ENCODE results near the gene CACNG8.
A peak's percentile ranks its signal among the peaks of the same experiment; 100 is the strongest.

The CACNG8 gene

GRCh38 chr19:53961523-53962356 is 997 bp upstream of the CACNG8 start:
- no peak overlapping the region for H3K27ac ChIP-seq (ENCODE audit: low read length)
- peaks cover 14% of the 10 kb centered on the region; the same call in 1 of the 2 replicates for H3K4me1 ChIP-seq (ENCODE audit: insufficient read depth, low read length)
- peak overlapping the region; percentile 53; the same call in 1 of the 2 replicates for H3K9ac ChIP-seq (ENCODE audit: low read depth, low read length)
- H3K36me3 ChIP-seq (ENCODE audit: insufficient read depth, low read depth, low read length), result peaks cover 19% of the 10 kb centered on the region; the same call in 1 of the 2 replicates
- no peaks in the 10 kb centered on the region for H3K9me3 ChIP-seq (ENCODE audit: insufficient read depth, low read depth, low read length)
- H3K4me3 ChIP-seq (ENCODE audit: low read length), result peak overlapping the region; percentile 84
- H3K27me3 ChIP-seq (ENCODE audit: insufficient read depth, low read length), result peaks cover 78% of the 10 kb centered on the region

DNA sequence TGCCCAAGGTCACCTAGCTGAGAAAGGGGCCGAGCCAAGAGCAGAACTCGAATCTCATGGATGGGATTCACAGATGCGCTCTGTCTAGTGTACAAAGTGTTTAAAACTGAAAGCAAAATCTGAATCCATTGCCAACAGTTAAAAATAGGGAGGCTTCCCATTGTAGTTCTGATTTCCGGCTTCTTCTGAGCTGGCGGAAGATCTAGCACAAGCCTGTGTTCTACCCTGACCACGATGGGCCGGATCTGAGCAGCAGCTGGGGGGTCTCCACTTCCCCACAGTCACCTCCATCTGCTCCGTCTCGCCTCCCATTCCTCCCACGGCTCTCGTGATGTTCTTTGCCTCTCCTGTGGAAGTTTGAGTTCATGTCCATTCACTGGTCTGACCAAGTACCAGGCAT is 2.4 kb downstream of the CACNG8 start:
- H3K27ac ChIP-seq (ENCODE audit: low read length), result no peak overlapping the region
- H3K9ac ChIP-seq (ENCODE audit: low read depth, low read length), result no peak overlapping the region

DNA sequence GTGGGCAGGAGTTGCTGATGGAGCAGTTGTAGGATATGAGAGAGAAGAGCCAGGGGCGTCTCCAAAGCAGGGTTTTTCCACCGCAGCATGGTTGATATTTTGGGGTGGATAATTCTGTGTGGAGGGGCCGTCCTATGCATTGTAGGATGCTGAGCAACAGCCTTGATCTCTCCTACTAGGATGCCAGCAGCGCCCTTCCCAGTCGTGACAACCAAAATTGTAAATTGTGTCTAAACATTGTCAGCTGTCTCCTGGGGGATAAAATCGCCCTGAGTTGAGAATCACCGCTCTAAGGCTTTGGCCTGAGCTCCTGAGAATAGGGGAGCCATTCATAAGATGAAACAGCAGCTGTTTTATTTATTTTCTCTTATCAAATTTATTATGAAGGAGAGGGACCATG is 4.2 kb downstream of the CACNG8 start:
- Histone ChIP-seq H3K36me3 (ENCODE audit: insufficient read depth, low read depth, low read length) (peaks cover 28% of the 10 kb centered on the region; the same call in 1 of the 2 replicates), H3K4me3 (ENCODE audit: low read length) (no peak overlapping the region), H3K9ac (ENCODE audit: low read depth, low read length) (no peak overlapping the region), H3K27me3 (ENCODE audit: insufficient read depth, low read length) (peaks cover 33% of the 10 kb centered on the region), H3K9me3 (ENCODE audit: insufficient read depth, low read depth, low read length) (no peaks in the 10 kb centered on the region), H3K4me1 (ENCODE audit: insufficient read depth, low read length) (no peaks in the 10 kb centered on the region), H3K27ac (ENCODE audit: low read length) (no peak overlapping the region)

More for the DNA sequence above, 2.4 kb downstream of the CACNG8 start:
- no peaks in the 10 kb centered on the region for H3K9me3 ChIP-seq (ENCODE audit: insufficient read depth, low read depth, low read length)
- peaks cover 1% of the 10 kb centered on the region; the same call in 1 of the 2 replicates for H3K4me1 ChIP-seq (ENCODE audit: insufficient read depth, low read length)
- H3K36me3 ChIP-seq (ENCODE audit: insufficient read depth, low read depth, low read length), result peaks cover 28% of the 10 kb centered on the region; the same call in 1 of the 2 replicates
- H3K4me3 ChIP-seq (ENCODE audit: low read length), result no peak overlapping the region
- H3K27me3 ChIP-seq (ENCODE audit: insufficient read depth, low read length), result peaks cover 52% of the 10 kb centered on the region

GRCh38 chr19:53969366-53969765 is 6.6 kb downstream of the CACNG8 start:
- Histone ChIP-seq H3K9me3 (ENCODE audit: insufficient read depth, low read depth, low read length) (no peaks in the 10 kb centered on the region), H3K36me3 (ENCODE audit: insufficient read depth, low read depth, low read length) (peaks cover 35% of the 10 kb centered on the region; the same call in 1 of the 2 replicates), H3K27ac (ENCODE audit: low read length) (no peak overlapping the region), H3K9ac (ENCODE audit: low read depth, low read length) (no peak overlapping the region), H3K4me1 (ENCODE audit: insufficient read depth, low read length) (no peaks in the 10 kb centered on the region), H3K27me3 (ENCODE audit: insufficient read depth, low read length) (peaks cover 12% of the 10 kb centered on the region), H3K4me3 (ENCODE audit: low read length) (no peak overlapping the region)

DNA sequence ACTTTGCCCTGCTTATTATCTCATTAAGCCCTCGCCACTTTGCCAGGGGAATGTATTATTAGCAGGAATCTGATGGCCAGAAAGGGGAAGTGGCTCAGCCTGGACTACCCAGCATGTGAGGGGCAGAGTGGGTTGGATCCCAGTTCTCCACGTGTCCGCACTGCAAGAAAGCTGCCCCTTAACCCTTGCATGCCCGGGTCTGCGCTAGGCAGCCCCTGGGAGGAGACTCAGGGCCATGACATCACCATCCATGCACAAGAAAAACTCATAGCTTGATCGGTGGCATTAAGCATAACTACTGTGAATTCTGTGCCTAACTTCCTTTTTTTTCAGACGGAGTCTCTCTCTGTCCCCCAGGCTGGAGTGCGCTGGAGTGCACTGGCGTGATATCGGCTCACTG is 8.9 kb downstream of the CACNG8 start:
- Histone ChIP-seq H3K27ac (ENCODE audit: low read length) (no peak overlapping the region), H3K4me1 (ENCODE audit: insufficient read depth, low read length) (no peaks in the 10 kb centered on the region), H3K9ac (ENCODE audit: low read depth, low read length) (no peak overlapping the region), H3K9me3 (ENCODE audit: insufficient read depth, low read depth, low read length) (no peaks in the 10 kb centered on the region), H3K4me3 (ENCODE audit: low read length) (no peak overlapping the region), H3K27me3 (ENCODE audit: insufficient read depth, low read length) (no peaks in the 10 kb centered on the region; the same call in 1 of the 2 replicates), H3K36me3 (ENCODE audit: insufficient read depth, low read depth, low read length) (peaks cover 22% of the 10 kb centered on the region; the same call in 1 of the 2 replicates)

- H3K27me3 ChIP-seq (ENCODE audit: insufficient read depth, low read length), result peaks cover 12% of the 10 kb centered on the region
- no peaks in the 10 kb centered on the region for H3K9me3 ChIP-seq (ENCODE audit: insufficient read depth, low read depth, low read length)
- peaks cover 3% of the 10 kb centered on the region; the same call in 1 of the 2 replicates for H3K4me1 ChIP-seq (ENCODE audit: insufficient read depth, low read length)
- H3K36me3 ChIP-seq (ENCODE audit: insufficient read depth, low read depth, low read length), result peaks cover 11% of the 10 kb centered on the region; the same call in 1 of the 2 replicates
- H3K27ac ChIP-seq (ENCODE audit: low read length), result no peak overlapping the region
- H3K9ac ChIP-seq (ENCODE audit: low read depth, low read length), result peak overlapping the region; percentile 34; the same call in 1 of the 2 replicates
- peak overlapping the region; percentile 75 for H3K4me3 ChIP-seq (ENCODE audit: low read length)
These were observed 14.8 kb downstream of the CACNG8 start for GRCh38 chr19:53977429-53977990.

DNA sequence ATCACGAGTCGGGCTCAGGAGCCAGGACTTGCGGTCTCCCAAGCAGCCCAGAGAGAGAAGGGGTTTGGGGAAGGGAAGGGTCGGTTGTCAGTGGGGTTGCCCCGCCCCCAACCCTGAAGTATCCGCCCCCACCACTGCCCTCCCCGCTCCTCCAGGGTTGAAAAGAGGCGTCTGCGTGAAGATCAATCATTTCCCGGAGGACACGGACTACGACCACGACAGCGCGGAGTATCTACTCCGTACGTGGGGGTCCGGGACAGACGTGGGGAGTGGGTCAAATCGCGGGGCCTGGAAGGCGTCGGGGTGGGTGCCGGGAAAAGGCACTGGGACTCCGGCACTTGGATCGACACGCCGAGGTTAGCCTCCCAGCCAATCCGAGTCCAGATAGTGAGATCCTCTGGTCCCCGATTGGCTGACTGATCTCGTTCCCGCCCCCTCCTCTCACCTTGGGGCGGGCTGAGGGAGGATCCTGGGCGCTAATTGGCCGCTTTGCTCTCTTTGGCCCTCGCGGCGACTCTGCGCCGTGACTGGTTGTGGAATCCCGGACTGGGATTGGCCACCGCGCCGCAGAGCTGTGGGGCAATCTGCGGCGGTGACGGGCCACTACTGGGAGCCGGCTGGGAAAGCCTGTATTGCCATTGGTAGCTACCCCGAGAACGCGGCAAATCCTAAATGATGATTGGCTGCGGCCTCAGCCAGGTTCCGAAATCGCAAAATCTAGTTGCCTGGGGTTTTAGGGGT is 15.4 kb downstream of the CACNG8 start:
- H3K9ac ChIP-seq (ENCODE audit: low read depth, low read length), result peak overlapping the region; percentile 69; the same call in 1 of the 2 replicates
- peaks cover 13% of the 10 kb centered on the region for H3K27me3 ChIP-seq (ENCODE audit: insufficient read depth, low read length)
- peaks cover 6% of the 10 kb centered on the region; the same call in 1 of the 2 replicates for H3K36me3 ChIP-seq (ENCODE audit: insufficient read depth, low read depth, low read length)
- peak overlapping the region; percentile 75 for H3K4me3 ChIP-seq (ENCODE audit: low read length)
- H3K4me1 ChIP-seq (ENCODE audit: insufficient read depth, low read length), result peaks cover 3% of the 10 kb centered on the region; the same call in 1 of the 2 replicates
- H3K27ac ChIP-seq (ENCODE audit: low read length), result no peak overlapping the region
- H3K9me3 ChIP-seq (ENCODE audit: insufficient read depth, low read depth, low read length), result no peaks in the 10 kb centered on the region

DNA sequence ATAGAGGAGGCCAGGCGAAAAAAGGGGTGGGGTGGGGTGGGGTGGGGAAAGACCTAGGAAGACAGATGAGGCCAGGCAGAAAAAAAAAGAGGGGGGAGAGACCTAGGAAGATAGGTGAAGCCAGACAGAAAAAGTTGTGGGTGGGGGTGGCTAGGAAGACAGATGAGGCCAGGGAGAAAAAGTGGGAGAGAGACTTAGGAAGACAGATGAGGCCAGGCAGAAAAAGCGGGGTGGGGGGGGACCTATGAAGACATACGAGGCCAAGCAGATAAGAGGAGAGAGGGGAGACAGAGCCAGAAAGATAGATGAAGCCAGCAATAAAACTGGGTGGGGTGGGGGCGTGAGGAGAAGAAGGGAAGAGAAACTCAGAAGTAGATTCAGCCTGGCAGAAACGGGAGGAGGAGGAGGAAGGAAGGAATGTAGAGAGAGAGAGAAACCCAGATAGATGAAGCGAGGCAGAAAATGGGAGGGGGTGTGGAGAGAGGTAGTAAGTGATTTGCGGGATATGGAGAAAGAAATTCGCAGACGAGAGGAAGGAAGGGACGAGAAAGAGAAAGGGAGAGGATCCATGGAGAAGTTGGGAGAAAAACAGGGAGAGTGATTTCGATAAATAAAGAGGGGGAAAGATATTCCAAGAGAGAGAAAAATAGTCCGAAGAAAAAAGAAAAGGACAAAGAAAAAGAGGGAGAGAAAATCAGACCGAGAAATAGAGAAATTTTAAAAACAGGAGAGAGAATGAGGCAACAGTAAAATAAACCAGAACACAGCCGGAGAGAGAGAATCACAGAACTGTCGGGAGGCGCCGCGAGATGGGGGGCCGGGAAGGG is 16.5 kb downstream of the CACNG8 start:
- peak overlapping the region; percentile 80 for H3K4me3 ChIP-seq (ENCODE audit: low read length)
- peaks cover 3% of the 10 kb centered on the region; the same call in 1 of the 2 replicates for H3K4me1 ChIP-seq (ENCODE audit: insufficient read depth, low read length)
- peak overlapping the region; percentile 65; the same call in 1 of the 2 replicates for H3K9ac ChIP-seq (ENCODE audit: low read depth, low read length)
- peaks cover 1% of the 10 kb centered on the region; the same call in 1 of the 2 replicates for H3K36me3 ChIP-seq (ENCODE audit: insufficient read depth, low read depth, low read length)
- H3K27me3 ChIP-seq (ENCODE audit: insufficient read depth, low read length), result peaks cover 23% of the 10 kb centered on the region
- H3K9me3 ChIP-seq (ENCODE audit: insufficient read depth, low read depth, low read length), result no peaks in the 10 kb centered on the region
- no peak overlapping the region for H3K27ac ChIP-seq (ENCODE audit: low read length)

- Histone ChIP-seq H3K27ac (ENCODE audit: low read length) (peak overlapping the region; percentile 80), H3K27me3 (ENCODE audit: insufficient read depth, low read length) (peaks cover 35% of the 10 kb centered on the region), H3K4me3 (ENCODE audit: low read length) (peak overlapping the region; percentile 80), H3K4me1 (ENCODE audit: insufficient read depth, low read length) (peaks cover 3% of the 10 kb centered on the region; the same call in 1 of the 2 replicates), H3K36me3 (ENCODE audit: insufficient read depth, low read depth, low read length) (no peaks in the 10 kb centered on the region; the same call in 1 of the 2 replicates), H3K9me3 (ENCODE audit: insufficient read depth, low read depth, low read length) (no peaks in the 10 kb centered on the region), H3K9ac (ENCODE audit: low read depth, low read length) (peak overlapping the region; percentile 80; the same call in 1 of the 2 replicates)
These were observed 18.0 kb downstream of the CACNG8 start for GRCh38 chr19:53980539-53981375.

DNA sequence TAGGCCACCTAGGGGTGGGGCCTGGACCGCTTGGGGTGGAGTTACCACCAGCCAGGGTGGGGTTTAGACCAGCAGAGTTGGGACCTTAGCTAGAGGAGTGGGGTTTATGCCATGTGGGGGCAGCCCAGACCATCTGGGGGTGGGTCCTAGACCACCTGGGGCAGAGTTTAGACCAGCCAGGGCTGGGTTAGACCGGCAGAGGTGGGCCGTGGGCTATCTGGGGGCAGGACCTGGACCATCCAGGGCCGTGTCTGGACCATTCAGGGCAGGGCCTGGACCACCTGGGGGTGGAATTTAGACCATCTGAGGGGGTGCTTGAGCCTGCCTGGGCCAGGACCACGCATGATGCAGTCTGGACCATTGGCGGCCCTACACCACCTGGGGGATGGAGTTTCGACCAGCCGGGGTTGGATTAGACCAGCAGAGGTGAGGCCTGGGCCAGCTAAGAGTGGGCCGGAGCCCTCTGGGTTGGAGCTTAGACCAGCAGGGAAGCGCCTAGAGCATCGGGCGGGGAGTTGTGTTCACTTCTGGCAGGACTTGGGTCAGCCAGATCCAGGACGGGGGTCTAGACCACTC is 18.7 kb downstream of the CACNG8 start:
- H3K4me3 ChIP-seq (ENCODE audit: low read length), result peak overlapping the region; percentile 80; the same call in 1 of the 2 replicates
- H3K36me3 ChIP-seq (ENCODE audit: insufficient read depth, low read depth, low read length), result no peaks in the 10 kb centered on the region
- H3K9ac ChIP-seq (ENCODE audit: low read depth, low read length), result no peak overlapping the region
- peaks cover 35% of the 10 kb centered on the region for H3K27me3 ChIP-seq (ENCODE audit: insufficient read depth, low read length)
- H3K27ac ChIP-seq (ENCODE audit: low read length), result no peak overlapping the region
- H3K9me3 ChIP-seq (ENCODE audit: insufficient read depth, low read depth, low read length), result no peaks in the 10 kb centered on the region
- peaks cover 3% of the 10 kb centered on the region; the same call in 1 of the 2 replicates for H3K4me1 ChIP-seq (ENCODE audit: insufficient read depth, low read length)

Data from iPS-20b (cell line).